ENCODE data around the gene ADAM10.
"Not testable (repeated sequence)": the region's sequence is repeated elsewhere in the genome, so short reads cannot be mapped to it uniquely, and the experiment has no call there.

ADAM10 gene

DNA sequence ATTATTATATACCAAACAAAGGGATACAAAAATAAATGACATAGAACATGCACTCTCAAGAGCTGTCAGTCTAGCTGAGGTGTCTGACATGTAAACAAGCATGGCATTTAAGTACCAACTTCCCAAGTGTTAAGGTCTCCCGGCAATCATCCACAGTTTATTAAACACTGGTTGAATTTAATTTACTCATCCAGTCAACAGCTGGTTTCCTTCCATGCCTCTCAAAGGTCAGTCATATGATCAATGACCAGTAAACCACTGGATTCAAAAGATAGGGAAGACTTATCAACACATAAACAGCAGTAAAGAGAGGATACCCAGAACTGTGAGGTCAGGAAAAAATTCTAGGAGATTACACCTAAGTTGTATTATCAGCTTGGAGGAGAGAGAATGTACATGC, 80.4 kb downstream of the ADAM10 start:
- FAIRE-seq, result no peak

DNA sequence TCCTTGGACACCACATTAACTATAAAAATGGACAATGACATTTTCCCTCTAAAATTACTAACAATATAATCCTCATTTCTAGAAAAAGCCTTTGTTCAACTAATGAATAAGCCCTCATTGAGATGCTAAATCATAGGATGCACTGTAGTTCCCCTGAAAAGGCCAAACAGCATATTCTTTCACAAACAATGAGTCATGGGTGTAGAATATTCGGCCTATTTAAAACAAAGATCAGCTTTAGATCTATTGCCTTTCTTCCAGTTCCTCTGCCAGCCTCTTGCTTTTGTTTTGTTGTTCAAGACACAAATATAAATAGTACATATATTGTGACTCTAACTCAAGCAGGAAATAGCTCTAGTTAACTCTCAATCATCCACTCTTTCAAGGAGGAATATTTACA, 82.5 kb downstream of the ADAM10 start:
- FAIRE-seq, result no peak

DNA sequence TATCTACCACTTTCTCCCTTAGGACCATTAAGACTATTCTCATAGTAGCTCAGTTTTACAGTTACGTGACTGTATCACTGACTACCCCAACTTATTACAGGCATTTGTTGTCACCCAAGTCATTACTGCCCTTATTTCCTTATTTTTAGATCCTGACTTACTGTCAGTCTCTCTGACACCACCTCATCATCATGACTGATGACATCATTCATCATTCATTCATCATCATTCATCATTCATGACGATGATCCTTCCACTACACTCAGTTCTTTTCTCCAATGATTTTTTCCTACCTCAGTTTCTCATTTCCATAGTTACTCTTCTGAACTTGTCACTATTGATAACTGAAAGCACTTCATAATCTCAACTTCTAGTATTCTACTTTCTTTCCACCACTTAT, 83.8 kb downstream of the ADAM10 start:
- no peak for FAIRE-seq

DNA sequence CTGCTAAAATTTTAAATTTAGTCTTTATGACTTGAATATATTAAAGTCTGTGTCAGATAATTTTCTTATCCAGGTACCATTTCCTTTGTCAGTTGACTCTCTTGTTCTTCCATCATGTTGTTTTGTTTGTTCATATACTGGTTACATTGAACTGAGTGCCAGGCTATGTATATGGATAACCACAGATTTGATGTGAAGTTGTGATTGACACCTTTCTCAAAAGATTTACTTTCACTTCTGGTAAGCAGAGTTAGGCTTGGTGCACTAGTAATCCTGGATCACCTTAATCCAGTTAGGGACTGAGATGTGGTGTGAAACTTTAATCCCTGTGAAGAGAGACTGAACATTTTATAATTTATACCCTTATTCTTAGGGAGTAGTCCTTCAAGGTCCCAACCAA, 99.4 kb downstream of the ADAM10 start:
- no peak for FAIRE-seq

DNA sequence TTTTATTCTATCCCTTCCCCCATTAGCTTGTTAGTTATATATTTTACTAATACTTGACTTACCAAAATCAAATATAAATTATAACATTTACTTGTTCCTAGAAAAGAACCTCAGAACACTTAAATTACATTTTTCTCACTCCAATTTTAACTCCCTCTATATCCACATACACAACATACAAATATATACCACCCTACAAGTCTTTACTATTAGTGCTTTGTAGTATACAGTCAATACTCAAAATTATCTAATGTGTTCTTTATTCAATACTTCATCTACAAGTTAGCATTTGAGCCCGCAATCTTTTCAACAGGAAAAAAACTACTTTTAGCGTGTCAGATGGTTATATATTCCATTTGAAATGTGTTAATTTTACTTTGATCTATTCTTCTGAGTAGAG, 100.3 kb downstream of the ADAM10 start:
- FAIRE-seq, result no peak

DNA sequence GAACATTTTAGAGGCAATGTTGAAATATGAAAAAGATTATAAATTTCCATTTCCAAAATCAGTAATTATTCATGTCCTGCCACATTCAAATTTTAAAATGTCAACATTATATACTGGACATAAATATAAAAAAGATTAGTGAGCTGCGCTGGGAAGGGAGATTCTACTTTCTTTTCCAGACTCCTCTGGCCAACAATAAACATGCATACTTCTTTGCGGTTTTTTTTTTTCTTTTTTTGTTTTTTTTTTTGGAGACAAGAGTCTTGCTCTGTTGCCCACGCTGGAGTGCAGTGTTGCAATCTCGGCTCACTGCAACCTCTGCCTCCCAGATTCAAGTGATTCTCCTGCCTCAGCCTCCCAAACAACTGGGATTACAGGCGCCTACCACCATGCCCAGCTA, 105.5 kb downstream of the ADAM10 start:
- no peak for FAIRE-seq

DNA sequence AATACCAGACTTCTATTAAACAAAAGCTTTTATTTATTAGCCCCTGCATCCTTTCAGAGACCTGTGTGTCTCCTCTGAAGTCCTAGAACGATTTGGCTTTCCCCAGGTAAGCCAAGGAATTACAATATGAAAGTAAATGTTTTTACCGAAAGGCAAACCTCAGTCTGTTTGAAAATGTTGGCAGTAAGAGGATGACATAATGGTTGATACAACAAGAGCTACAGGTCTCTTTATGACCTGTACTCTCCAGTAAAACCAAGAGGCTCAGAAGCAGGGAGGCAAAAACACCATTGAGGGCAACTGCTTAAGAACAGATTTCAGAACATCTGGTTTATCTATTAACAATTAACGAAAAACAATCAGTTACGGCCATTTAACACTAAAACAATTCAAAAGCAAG, 107.8 kb downstream of the ADAM10 start:
- FAIRE-seq, result no peak

DNA sequence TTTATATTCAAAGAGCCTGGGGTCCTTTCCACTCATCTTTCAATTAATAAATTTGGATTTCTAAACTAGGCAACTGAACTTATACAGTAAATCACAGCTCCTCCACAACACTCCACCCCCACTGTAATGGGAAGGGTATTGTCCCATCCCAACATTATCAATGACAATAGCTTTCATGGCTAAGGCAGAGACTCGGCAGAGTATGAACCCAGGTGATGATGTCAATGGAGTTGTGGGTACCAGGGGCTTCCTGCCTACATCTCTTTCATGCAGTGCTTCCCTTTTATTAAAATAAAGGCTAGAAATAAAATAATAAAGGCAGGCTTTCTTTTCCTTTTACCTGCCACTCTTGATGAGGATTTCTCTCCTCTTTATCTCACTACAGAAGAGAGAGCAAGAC, 109.5 kb downstream of the ADAM10 start:
- FAIRE-seq, result no peak

DNA sequence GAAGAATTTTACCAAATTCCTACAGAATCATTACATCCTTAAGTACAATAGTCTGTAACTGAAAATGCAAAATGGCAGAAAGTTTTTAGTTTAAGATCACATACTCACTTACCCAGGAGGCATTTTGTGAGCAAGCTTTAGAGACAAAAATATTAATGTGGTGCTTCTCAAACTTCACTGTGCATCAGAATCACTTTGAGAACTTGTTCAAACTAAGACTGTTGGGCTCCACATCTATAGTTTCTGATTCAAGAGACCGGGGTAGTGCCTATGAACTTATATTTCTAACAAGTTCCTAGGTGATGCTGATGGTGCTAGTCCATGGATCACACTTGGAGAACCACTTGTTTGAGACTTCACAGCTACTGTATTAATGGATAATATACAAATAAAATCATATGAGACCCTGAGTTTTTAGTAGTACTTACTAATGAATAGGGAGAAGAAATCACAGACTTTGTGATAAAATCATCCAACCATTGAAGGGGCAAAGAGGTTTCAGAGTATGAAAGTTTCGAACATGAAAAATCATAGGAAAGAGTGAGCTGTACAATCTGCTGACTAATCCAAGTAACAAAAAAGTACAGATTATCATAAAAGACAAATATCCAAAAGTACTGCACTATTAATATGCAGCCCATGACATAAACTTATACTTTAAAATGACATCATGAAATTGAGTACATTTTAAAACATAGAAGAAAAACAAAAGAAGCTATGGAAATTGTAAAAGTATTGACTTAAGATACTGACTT, 110.3 kb downstream of the ADAM10 start:
- FAIRE-seq, result no peak

DNA sequence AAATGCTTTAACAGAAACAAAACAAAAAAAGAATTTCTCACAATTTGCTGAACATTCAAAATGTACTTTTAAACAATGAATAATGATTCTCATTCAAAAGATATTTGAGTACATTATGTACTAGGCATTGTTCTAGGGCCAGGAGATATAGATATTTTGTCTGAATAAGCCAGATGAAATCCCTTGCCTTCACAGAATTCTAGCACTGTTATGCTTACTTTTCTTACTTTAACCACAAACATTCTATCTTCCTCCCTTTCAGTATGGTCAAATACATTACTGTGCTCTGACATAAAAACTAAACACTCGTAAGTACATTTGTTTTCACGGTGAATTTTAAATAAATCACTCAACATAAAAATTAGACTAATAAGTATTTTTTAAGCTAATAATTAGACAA, 116.7 kb downstream of the ADAM10 start:
- no peak for FAIRE-seq

DNA sequence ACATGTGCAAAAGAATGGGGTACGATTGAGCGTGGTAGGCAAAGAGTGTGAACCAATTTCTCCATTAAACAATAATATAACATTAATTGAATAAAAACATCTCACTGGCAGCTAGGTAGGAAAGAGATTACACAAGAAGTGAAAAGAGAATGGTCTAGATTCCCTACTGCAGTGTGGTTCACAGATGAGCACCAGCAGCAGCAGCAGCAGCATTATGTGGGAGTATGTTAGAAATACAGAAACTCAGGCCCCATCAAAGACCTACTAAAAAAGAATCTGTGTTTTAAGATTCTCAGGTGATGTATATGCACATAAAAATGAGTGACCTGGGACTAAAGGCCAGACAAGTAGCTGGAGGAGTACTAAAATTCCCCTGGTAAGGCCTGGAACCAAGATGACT, 118.2 kb downstream of the ADAM10 start:
- no peak for FAIRE-seq

DNA sequence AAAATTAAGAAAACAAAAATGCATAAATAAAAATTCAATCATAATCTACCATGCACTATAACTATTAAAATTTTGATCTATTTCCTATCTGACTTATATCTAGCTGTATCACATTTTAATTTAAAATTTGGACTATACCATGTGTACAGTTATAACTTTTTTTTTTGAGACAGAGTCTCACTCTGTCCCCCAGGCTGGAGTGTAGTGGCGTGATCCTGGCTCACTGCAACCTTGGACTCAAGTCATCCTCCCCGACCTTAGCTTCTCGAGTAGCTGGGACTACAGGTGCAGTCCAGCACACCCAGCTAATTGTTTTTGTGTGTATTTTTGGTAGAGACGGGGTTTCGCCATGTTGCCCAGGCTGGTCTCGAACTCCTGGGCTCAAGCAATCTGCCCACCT, 119.9 kb downstream of the ADAM10 start:
- no peak for FAIRE-seq

DNA sequence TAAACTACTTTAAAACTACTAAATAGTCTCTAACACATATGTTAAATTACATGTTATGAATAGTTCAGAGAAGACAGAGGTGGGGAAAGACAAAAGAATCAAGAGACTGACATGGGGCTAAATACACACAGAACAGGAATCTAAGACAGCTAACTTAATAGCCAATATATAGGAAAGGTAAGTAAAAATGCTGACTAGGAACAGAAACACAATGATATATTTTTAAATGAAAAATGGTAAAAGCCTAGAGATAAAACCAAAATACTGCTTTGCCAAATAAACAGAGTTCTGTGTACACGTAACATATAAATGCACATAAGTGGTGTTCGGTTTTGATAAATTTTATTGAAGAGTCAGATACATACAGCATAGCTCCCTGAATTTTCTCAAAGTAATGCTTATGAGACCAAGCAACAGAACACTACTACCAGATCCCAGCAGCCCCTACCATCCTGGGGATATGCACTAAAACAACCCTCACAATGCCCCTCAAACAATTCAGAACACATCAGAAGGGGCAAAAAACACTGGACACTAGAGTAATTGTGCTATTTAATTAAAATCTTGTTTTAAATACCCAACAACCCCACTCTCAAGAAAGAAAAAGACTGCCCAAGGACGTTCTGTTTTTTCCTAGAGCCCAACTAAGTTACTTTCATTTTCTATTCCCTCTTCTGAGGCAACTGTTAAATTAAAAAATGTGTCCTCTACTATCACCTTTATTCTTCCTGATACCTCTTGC, 121.1 kb downstream of the ADAM10 start:
- peak; percentile 55 for FAIRE-seq

DNA sequence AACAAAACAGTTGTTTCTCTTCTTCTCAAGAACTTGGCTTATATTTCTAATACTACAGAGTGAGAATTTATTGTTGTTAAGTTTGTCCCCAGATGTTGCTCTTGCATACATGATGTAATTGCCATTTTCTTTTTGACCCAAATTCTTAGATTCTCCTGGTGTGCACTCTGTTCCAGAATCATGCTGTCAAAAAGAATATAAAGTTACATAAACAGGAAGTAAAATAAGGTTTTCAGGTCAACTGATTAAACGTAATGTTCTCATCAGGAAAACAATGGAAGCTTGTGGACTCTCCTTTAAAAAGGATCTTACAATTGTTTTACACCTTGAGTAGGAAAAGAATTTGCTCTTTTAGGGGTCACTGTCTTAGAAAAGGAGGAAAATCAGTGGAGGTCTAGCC, 121.8 kb downstream of the ADAM10 start:
- no peak for FAIRE-seq

DNA sequence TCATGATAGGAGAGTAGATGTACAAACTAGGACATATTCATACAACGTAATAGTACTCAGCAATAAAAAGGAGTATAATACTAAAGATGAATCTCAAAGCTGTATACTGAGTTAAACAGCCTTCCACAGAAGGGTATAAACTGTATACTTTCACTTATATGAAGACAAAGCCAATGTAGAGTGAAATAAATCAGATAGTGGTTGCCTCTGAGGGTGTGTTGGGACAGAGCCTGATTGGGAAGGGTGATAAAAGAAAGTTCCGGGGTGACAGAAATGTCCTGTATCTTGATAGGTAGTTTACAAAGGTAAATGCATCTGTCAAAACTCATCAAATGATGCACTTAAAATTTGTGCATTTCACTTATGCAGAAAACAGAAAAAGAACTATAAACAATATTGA, 122.5 kb downstream of the ADAM10 start:
- FAIRE-seq, result no peak

DNA sequence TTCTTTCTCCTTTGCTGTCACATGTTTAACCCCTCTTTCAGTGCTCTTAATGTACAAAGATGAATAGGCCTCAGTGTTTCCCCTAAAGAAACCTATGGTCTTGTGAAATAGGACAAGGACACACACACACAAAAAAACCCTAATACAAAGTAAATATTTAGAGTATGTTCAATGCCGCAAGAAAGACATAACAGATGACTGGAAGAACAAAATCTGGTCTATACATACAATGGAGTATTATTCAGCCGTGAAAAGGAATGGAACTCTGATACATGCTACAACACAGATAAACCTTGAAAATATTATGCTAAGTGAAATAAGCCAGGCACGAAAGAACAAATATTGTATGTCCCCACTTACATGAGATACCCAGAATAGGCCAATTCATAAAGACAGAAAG, 123.1 kb downstream of the ADAM10 start:
- FAIRE-seq, result no peak

DNA sequence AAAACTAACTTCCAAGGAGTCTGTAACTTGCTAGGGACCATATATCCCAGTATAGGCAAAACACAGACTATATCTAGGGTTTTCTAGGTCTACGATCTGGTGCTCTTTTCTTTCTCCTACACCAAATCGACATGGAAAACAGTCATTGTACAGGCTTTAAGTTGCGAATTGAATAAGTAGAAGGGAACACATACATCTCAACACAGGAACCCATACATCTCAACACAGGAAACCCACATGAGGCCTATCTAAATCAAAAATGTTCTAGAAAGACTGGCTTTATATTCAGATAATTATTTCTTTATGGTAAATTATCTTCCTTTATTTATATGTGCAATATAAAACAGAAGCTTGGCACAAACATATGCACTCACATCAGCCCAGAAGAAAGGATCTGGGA, 126.6 kb downstream of the ADAM10 start:
- FAIRE-seq, result no peak

DNA sequence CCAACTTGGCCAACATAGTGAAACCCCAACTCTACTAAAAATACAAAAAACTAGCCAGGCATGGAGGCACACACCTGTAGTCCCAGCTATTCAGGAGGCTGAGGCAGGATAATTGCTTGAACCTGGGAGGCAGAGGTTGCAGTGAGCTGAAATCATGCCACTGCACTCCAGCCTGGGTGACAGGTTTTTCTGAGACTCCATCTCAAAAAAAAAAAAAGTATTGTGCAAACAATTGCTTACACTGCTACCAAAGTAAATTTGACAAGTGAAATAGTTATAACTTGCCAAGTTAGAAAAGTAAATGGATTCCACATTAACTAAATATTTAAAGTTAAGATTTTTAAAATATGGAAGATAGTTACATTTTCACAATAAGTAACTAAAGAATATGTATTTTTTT, 129.2 kb downstream of the ADAM10 start:
- not testable (repeated sequence) for FAIRE-seq

DNA sequence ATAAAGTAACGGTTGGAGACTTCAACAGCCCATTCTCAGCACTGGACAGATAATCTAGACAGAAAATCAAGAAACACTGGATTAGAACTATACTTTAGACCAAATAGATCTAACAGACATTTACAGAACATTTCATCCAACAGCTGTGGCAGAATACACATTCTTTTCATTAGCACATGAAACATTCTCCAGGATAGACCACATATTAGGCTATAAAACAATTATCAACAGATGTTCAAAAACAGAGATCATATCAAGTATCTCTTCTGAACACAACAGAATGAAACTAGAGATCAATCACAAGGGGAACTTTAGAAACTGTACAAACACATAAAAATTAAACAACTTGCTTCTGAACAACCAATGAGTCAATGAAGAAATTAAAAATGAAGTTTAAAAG, 133.3 kb downstream of the ADAM10 start:
- FAIRE-seq, result no peak

DNA sequence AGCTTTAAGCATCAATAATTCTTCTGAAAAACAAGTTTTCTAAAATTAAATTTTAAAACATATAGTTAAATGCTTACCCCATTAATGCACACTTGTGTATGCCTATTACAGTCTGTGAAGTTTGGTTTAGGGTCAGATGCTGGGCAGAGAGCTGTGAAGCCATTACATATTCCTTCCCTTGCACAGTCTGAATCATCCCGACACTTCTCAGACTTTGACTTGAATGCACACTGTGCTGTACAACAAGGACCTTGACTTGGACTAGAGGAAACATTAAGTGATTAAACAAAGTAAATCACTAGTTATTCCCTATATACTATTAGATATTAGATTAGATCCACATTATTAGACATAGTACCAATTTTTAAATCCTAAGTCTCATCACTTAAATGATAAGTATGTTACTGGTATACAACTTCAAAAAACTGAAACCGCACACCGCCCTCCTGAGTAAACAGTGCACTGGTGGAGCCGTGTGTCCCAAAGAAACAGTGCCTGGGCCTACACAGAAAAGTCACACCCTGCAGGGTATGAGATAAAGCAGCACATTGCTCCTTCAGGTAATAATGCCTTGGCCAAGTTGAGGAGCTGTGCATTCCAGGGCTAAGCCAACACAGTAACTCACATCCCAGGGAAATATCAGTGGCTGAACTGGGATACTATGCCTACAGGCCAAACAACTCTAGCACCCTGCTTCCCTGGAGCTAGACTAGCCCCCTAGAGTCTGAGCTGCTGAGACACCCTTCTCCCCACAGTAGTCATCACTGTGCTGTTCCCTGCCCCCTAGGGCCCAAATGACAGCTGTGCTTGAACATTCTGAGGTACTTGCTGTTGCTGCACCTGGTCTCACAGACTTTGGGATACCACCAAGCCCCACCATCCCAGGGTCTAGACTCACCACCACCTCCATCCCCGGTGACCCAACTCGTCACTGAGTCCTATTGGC, 137.5 kb downstream of the ADAM10 start:
- FAIRE-seq, result no peak

DNA sequence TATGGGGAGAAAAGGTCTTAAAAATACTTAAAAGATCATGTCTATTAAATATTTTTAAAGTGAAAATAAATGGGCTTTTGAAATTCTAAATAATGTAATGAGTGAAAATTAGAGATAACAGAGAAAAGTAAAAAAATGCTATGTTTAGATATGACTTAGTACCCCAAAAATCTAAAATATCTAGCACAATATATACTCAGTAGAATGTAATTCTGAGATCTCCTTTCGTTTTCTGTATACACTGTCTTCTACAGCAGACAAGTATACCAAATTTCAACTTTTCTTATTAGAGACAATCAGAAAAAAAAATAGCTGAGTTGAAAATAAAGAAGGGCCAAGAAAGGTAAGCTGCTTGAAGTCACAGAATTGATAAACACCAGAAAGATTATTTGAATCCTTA, 140.8 kb downstream of the ADAM10 start:
- FAIRE-seq, result no peak

DNA sequence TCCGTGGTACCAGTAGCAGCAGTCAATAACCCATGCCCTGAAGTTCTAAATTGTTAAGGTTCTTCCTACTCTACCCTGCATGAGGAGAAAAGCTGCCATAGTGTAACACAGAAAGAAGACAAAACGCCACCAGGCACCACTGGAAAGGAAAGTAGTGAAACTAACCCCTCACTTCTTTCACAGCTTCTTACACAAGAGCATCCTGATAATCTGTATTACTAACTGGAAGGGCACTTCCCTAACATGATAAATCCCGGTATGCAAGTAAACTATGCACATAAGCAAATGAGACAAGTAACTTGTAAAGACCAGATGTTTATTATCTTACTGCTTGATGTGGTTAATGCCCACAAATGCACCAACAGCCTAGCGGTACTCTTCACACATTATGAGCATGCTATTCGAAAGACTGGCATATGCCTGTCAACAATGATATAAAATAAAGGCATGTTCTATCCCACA, 141.3 kb downstream of the ADAM10 start:
- FAIRE-seq, result no peak

DNA sequence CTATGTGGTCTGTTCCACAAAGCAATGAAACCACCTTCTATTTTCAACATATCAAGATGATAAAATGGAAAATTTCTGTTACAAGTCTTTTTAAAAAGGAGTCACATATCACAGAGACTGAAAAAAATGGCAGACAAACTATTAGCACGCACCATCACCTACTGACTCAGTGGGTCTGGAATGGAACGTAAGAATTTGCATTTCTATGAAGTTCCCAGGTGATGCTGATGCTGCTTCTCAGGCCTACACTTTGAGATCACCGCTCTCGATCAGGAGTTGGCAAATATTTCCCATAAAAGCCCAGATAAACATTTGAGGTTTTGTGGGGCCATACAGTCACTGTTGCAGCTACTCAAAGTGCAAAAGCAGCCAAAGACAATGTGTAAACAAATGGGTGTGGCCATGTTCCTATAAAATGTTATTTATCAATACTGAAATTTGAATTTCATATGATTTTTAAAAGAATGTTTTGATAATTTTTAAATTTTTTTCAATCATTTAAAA, 142.9 kb downstream of the ADAM10 start:
- FAIRE-seq, result no peak

Data from colon (tissue), 2 donors.